ENCODE data around the gene MS4A8.
"Not testable (repeated sequence)": the region's sequence is repeated elsewhere in the genome, so short reads cannot be mapped to it uniquely, and the experiment has no call there.

The MS4A8 gene

DNA sequence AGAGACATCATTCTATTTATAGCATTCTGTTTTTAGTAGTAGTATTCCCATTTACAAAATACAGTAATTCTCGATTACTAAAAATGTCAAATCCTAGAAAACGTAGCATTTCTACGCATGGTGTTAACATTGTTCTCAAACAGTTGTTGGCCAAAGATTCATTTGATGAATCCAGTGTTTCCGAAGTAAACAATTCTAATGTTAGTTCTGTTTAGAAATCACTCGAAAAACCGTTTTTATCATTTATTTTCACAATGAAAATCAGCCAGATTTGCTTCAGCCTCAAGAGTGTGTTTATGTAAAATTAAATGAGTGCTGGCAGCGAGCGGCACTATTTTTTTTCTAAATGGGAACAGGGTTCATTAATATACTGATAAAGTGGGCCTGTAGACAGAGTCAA lies 32.2 kb downstream of the MS4A8 start:
- no peak for DNase-seq

GRCh38 chr11:60734279-60734678 lies 34.9 kb downstream of the MS4A8 start:
- DNase-seq = no peak

GRCh38 chr11:60739114-60739513 lies 39.7 kb downstream of the MS4A8 start:
- DNase-seq = no peak

DNA sequence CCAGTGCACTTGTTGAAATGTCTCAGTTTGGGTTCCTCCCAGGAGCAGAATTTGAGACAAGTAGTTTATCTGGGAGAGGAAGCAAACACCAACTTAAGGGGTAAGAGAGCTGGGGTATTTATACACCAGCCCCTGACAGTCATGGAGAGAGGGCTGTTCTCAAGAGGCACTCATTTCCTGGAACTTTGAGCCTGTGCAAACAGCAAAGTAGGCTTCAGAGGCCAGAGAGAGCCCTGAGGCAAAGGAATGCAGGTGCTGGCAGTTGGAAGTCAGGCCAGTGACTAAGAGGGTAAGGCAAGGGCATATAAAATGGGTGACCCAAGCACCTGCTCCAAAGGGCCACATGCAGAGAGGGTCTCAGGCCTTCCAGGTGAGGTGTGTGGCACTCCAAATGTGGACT lies 41.2 kb downstream of the MS4A8 start:
- DNase-seq = no peak

GRCh38 chr11:60741421-60741820 lies 42.0 kb downstream of the MS4A8 start:
- DNase-seq = no peak

- DNase-seq = no peak
Observed at GRCh38 chr11:60743058-60743457, 43.6 kb downstream of the MS4A8 start.

DNA sequence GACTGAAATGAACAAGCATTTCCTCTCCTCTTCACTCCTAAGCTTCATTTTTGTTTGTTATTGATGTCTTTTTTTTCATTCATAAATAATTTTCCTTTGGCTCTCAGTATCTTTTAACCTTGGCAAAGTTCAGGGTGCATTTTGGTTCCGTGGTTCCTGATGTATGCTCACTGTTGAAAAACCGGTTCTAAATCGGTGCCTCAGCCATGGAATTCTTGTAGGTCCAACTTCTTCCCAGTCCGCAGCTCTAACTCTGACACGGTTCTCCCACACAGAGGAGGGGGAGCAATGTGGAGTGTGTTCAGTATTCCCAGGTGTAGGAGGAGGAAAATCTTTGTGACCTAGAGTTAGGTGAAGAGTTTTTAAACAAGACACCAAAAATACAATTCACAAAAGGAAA lies 44.7 kb downstream of the MS4A8 start:
- DNase-seq = no peak

DNA sequence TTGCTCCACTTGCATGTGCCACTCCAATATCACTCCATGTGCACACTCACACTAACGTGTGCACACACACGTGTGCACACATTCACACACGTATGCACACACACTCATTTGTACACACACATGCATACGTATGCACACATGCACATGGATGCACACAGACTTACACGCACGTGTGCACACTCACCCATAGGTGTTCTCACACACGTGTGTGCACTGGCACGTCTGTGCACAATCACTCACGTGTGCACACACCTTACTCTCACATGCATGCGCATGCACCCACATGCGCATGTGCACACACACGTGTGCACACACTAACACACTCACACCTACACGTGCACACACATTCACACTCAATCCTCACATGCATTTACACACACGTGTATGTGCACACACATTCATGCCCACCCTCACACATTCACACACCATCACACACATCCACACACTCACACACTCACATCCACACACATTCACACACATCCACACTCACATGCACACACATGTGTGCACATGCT lies 48.0 kb downstream of the MS4A8 start:
- DNase-seq = no peak

DNA sequence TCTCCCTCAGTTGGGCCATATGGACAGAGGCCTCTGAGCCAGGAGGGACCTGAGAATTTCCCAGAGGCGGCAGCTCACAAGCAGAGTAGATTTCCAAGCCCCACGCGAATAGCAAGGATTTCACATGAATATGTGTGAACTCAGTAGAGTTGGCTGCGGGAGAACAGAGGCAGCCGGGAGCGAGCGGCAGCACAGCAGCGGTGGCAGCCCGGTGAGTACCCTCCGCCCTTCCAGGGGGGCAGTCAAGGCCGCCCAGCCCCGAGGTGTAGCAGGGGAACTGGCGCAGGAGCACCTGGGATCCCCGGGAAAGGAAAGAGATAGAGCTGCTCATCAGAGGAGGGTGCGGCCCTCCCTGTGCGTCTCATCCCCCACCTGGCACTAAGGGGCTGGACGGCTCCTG lies 48.8 kb downstream of the MS4A8 start:
- DNase-seq = no peak

GRCh38 chr11:60748821-60749220 lies 49.4 kb downstream of the MS4A8 start:
- DNase-seq = no peak

DNA sequence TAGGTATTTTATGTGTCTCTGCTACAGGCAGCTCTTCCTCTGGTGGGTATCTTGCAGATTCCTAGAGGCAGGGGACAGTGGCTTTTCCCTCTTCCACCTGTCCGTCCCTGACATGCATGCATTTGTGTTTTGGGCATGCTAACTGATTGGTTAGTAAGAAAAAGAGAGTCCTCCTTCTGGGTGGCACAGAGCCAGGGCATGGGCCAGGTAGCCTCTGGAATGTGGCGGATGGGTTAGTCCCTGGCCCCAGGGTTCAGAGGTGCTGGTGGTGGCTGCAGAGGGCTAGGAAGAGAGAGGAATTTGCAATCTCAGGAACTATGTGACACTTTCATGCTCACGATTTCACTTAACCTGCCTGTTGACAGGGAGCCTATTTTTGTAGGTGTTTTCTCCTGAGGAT lies 51.5 kb downstream of the MS4A8 start:
- DNase-seq = no peak

- no peak for DNase-seq
Observed at GRCh38 chr11:60753309-60753708, 53.9 kb downstream of the MS4A8 start.

DNA sequence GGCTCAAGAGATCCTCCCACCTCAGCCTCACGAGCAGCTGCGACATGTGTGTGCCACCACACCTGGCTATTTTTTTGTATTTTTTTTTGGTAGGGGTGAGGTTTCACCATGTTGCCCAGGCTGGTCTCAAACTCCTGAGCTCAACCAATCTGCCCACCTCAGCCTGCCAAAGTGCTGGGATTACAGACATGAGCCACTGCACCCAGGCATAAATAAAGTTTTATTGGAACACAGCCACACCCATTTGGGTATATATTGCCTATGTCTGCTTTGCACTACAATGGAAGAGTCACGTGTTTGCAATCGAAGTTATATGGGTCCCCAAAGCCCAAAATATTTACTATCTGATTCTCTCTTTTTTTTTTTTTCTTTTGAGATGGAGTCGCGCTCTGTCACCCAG lies 55.5 kb downstream of the MS4A8 start:
- DNase-seq = no peak

DNA sequence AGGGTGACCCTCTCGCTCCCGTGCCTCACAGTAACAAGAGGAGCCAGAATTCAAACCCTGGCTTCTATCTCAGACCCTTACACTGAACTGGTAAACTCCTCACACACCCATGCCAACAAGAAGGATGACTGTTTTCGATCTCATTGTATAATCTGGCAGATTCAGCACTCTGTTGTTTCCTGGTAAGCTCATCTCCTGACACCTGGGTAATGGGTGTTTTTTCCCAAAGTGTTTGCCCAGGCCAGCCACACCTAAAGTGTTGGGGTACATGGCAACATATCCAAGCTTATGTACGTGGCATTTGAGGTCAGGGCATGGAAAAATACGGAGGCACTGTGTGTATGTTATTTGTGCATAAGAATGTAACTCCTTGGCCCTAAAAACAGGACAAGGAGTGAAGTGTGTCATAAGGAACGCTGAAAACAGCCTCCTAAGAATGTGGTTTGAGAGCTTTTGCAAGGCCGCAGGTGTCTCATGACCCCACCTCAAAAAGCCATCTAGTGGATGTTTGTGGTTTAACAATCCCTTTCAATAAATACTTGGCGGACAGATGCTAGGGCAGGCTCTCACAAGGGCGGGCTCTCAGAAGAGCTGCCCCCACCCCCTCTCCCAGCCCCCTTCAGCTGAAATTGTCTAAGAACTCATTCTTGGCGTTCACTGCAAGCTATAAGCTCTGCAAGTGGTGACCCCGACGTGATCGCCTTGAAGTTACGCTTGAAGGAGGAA lies 57.1 kb downstream of the MS4A8 start, which contains the start of gene MS4A15:
TSS of gene MS4A15 (plus strand) at position 561 of the 726 bp plus-strand sequence. CDS start 6,867 bp downstream, outside the sequence.
- no peak for DNase-seq

DNA sequence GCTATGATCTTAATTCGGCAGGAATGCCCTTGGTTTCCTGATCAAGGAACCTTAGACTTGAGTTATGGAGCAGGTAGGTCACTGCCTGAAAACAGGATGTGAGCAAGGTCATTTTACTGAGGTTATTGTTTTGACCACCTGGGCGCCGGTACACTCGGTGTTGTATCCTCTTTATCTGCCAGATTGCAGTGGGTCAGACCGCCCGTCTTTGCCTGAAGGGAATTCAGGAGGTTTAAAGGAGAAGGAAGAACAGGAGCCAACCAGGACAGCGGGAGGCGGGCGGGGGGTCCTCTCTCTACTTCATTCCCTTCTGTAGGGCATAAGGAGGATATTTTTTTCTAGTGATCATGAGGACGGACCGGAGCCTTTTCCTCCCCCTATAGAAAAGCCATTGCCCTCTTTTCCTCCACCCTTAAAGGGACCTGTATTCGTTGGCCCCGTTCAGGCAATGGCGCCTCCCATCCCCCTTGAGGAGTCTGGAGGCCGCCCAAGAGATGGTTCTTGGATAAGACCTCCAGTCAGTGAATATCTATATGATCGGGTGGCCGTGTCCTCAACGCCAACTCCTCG lies 57.9 kb downstream of the MS4A8 start:
- DNase-seq = no peak

DNA sequence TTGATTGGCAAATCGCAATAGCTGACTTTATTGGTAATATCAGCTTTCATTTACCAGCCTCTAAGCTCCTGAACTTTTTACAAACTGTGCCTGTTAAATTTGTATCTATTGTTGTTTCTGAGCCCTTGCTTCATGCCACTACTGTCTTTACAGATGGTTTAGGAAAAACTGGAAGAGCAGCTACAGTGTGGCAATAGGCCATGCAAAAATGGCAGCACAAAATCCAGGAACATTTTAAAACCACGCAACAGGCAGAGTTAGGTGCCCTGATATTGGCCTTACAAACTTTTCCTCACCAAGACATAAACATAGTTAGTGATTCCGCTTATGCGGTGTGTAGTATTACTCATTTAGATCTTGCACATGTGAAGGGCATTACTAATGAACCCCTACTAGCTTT lies 59.3 kb downstream of the MS4A8 start:
- DNase-seq = not testable (repeated sequence)

DNA sequence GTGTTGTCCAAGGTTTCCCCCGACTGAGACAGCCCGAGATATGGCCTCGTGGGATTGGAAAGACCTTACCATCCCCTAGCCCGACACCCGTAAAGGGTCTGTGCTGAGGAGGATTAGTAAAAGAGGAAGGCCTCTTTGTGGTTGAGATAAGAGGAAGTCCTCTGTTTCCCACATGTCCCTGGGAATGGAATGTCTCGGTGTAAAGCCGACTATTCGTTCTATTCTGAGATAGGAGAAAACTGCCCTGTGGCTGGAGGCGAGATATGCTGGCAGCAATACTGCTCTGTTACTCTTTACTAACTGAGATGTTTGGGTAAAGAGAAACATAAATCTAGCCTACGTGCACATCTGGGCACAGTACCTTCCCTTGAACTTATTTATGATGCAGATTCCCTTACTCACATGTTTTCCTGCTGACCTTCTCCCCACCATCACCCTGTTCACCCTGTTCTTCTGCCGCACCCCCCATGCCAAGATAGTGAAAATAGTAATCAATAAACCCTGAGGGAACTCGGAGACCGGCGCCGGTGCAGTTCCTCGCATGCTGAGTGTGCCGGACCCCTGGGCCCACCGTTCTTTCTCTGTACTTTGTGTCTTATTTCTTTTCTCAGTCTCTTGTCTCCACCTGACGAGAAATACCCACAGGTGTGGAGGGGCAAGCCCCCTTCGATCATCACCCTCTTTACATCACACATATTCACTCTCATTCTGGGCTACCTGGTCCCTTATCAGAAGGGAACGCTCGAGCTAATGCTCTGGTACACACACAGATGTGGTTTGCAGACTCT lies 60.2 kb downstream of the MS4A8 start:
- DNase-seq = not testable (repeated sequence)

- DNase-seq = no peak
Observed at GRCh38 chr11:60761436-60762190, 62.2 kb downstream of the MS4A8 start.

DNA sequence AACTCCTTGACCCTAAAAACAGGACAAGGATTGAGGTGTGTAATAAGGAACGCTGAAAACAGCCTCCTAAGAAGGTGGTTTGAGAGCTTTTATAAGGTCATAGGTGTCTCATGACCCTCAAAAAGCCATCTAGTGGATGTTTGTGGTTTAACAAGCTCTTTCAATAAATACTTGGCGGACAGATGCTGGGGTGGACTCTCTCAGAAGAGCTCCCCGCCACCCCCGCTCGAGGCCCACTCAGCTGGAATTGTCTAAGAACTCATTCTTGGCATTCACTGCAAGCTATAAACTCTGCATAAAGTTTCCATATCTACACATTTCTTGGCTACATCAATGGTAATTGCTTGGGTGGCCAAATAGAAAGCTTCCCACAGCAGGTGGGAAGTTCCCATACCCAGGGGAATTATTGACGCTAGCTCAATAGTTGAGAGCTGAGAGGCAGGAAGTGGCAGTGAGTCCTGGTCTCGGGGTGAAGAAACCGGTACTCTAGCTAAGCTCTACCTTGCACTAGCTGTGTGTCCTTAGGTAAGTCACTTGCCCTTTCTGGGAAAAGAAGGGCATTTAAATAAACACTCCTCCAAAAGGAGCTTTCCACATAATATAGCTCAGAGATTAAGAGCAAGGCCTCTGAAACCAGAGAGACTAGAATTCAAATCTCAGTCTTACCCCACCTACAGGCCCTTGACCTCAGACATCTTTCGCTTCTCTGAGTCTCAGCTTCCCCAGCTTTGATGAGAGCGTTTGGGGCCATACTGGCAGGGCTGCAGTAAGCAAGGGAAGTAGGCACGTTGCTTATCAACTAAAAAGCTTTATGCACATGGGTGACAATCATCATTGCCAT lies 63.7 kb downstream of the MS4A8 start:
- no peak for DNase-seq

DNA sequence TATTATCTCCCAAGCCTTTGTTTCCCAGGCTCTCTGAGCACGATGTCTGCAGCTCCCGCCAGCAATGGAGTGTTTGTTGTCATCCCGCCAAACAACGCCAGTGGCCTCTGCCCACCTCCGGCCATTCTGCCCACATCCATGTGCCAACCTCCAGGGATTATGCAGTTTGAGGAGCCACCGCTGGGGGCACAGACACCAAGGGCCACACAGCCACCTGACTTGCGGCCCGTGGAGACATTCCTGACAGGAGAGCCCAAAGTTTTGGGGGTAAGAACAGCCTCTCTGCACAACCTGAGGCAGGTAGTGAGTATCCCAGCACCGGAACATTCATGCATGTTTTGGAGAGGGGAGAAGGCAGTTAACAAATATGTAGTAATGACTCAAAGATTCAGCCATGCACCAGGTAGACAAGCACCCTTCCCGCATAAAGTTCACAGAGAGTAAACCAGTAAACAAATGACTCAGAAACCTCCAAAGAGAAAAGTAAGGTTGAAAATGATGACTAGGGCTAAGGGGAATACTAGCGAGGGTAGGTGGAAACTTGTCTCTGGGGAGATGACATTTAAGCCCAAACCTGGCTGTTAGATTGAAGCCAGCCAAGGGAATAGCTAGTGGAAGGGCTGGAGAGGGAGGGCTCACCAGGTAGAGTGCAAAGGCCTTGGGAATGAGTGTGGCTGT lies 64.4 kb downstream of the MS4A8 start:
- no peak for DNase-seq

DNA sequence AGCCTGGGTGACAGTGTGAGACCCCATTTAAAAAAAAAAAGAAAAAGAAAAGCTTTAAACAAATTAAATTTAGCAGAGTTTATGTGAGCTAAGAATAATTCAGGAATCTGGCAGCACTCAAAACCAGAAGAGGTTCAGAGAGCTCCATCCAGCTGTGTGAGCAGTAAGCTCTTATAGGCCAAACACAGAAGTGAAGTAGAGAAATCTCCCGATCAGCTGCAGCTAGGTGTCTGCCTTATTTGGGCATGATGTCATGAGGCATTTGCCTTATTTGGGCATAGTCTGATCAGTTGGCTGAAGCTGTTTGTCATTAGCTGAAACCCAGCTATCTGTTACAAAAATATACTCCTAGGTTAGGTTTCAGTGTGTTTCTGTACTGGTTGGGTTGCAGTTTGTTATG lies 65.5 kb downstream of the MS4A8 start:
- no peak for DNase-seq
